B cell (primary cell): ENCODE data around the gene MBNL3. TPM values are rescaled to one million over a fixed set of nuclear protein-coding genes. Genes with fewer than 3 reads are reported as not detected.

Experiments used
- ATAC-seq: fragments of 200-7000 bp; cut with Tn5 transposase; one replicate; pipeline ENCODE4 v1.10.0; 2021; ENCODE audit warnings: low read depth, mild to moderate bottlenecking, moderate number of reproducible peaks, moderate library complexity
- CTCF ChIA-PET: fragments of 350-600 bp; sonication (Branson Sonifier 250); formaldehyde crosslinking; loops from one replicate; lab custom pipeline; 2021; ENCODE audit warnings: antibody characterized with exemption, inconsistent platforms; lab: Charles Lee
- POLR2A ChIA-PET: fragments of 350-600 bp; sonication (Branson Sonifier 250); formaldehyde crosslinking; loops from one replicate; lab custom pipeline; 2021; ENCODE audit warnings: antibody characterized with exemption; lab: Charles Lee
- DNase-seq: peaks from one replicate; pipeline ENCODE4 v3.0.0; 2013
- H2AFZ ChIP-seq: 2 replicates; pipeline ENCODE4 v1.6.1; 2012; ENCODE audit warnings: mild to moderate bottlenecking, low read depth, low read length; ENCODE audit not compliant: insufficient read depth, poor library complexity, severe bottlenecking
- H3K27ac ChIP-seq, 2 donors: 1 replicate in 1 of 2; 2 replicates in 1 of 2; pipeline ENCODE4 v1.5.1; 2012 to 2013; ENCODE audit warnings: low read length in 2 of 2, mild to moderate bottlenecking in 2 of 2, moderate library complexity in 1 of 2
- H3K27me3 ChIP-seq, 4 experiments: fragments of 200-600 bp in 1 of 4; sonication (generic) in 1 of 4; replicated peaks in 1 of 4; 1 replicate in 2 of 4; 2 replicates in 2 of 4; pipeline versions ENCODE4 v1.6.1 to v1.7.0; 2013 to 2016; ENCODE audit warnings: low read length in 3 of 4, mild to moderate bottlenecking in 2 of 4, mixed read lengths in 1 of 4, moderate library complexity in 1 of 4; ENCODE audit not compliant: insufficient read depth in 4 of 4, control insufficient read depth in 3 of 4; ENCODE audit errors: control extremely low read depth in 1 of 4
- H3K36me3 ChIP-seq, 2 experiments: replicated peaks in 1 of 2; 1 replicate in 1 of 2; 2 replicates in 1 of 2; pipeline versions ENCODE4 v1.6.1 to v1.7.1; 2013; ENCODE audit warnings: low read length in 1 of 2; ENCODE audit not compliant: insufficient read depth in 2 of 2, control insufficient read depth in 1 of 2; ENCODE audit errors: control extremely low read depth in 1 of 2, extremely low read depth in 1 of 2
- H3K4me1 ChIP-seq, 2 donors: fragments of 200-600 bp in 1 of 2; sonication (generic) in 1 of 2; 1 replicate in 1 of 2; 2 replicates in 1 of 2; pipeline versions ENCODE4 v1.5.1 to v1.6.1; 2013 to 2017; ENCODE audit warnings: low read length in 2 of 2; ENCODE audit not compliant: control insufficient read depth in 2 of 2, insufficient read depth in 2 of 2
- H3K4me2 ChIP-seq: replicated peaks from 2 replicates; pipeline ENCODE3; 2012; ENCODE audit warnings: mild to moderate bottlenecking, low read depth, low read length; ENCODE audit not compliant: poor library complexity, severe bottlenecking
- H3K4me3 ChIP-seq, 5 experiments: fragments of 200-600 bp in 1 of 5; sonication (generic) in 1 of 5; 1 replicate in 3 of 5; 2 replicates in 2 of 5; pipeline versions ENCODE4 v1.5.1 to v1.7.0; 2011 to 2016; ENCODE audit warnings: low read length in 4 of 5, mild to moderate bottlenecking in 4 of 5, low read depth in 2 of 5, control low read depth in 1 of 5, moderate library complexity in 1 of 5; ENCODE audit not compliant: insufficient read depth in 1 of 5; ENCODE audit errors: control extremely low read depth in 1 of 5, extremely low read depth in 1 of 5
- H3K79me2 ChIP-seq: fragments of 200-600 bp; sonication (generic); one replicate; pipeline ENCODE4 v1.6.0; 2016; ENCODE audit warnings: low read length; ENCODE audit not compliant: control insufficient read depth, insufficient read depth
- H3K9ac ChIP-seq: fragments of 200-600 bp; sonication (generic); 2 replicates; pipeline ENCODE4 v1.6.1; 2017; ENCODE audit warnings: mild to moderate bottlenecking, low read length, moderate library complexity
- H3K9me3 ChIP-seq, 3 donors: one replicate each; pipeline versions ENCODE4 v1.6.1 to v1.7.1; 2013; ENCODE audit warnings: low read length in 2 of 3; ENCODE audit not compliant: control insufficient read depth in 2 of 3, insufficient read depth in 1 of 3; ENCODE audit errors: control extremely low read depth in 1 of 3
- H4K20me1 ChIP-seq: 2 replicates; pipeline ENCODE4 v1.6.0; 2012; ENCODE audit warnings: mild to moderate bottlenecking, low read length; ENCODE audit not compliant: insufficient read depth, control insufficient read depth, poor library complexity, severe bottlenecking
- H3K27ac Mint-ChIP-seq: one replicate; pipeline ENCODE4 v1.8.0; 2021; ENCODE audit warnings: mixed read lengths
- H3K27me3 Mint-ChIP-seq: one replicate; pipeline ENCODE4 v1.8.0; 2021; ENCODE audit warnings: mixed read lengths
- H3K4me1 Mint-ChIP-seq: one replicate; pipeline ENCODE4 v1.8.0; 2021; ENCODE audit warnings: mixed read lengths
- H3K4me3 Mint-ChIP-seq: one replicate; pipeline ENCODE4 v1.8.0; 2021; ENCODE audit warnings: mixed read lengths
- H3K9me3 Mint-ChIP-seq: one replicate; pipeline ENCODE4 v1.8.0; 2022; ENCODE audit warnings: mixed read lengths; ENCODE audit not compliant: insufficient read depth
- EZH2 ChIP-seq: IDR thresholded peaks from 2 replicates; pipeline ENCODE4 v1.6.1; 2012; ENCODE audit warnings: borderline replicate concordance, low read depth, mild to moderate bottlenecking, moderate library complexity, low read length; ENCODE audit not compliant: insufficient read depth, poor library complexity, severe bottlenecking
- WGBS: methylation state at CpG from one replicate; pipeline ENCODE4 v1.1.5; 2013; ENCODE audit warnings: missing lambda C conversion rate; ENCODE audit not compliant: insufficient coverage; 5-methylcytosine and 5-hydroxymethylcytosine counted together
- intact Hi-C: fragments of 100-400 bp; cut with micrococcal nuclease; formaldehyde crosslinking; loops from one replicate; pipeline ENCODE4 v1.10.0; 2022
- polyA plus RNA-seq: library from polyadenylated mRNA; depleted of rRNA; stranded (reverse); fragments of >200 nt; gene quantifications from 2 replicates; pipeline ENCODE4 v1.2.3, GENCODE V29; 2012
- total RNA-seq, 2 donors: library from RNA; stranded (reverse); fragments of 120-200 nt in 1 of 2; gene quantifications; 1 replicate in 1 of 2; 2 replicates in 1 of 2; pipeline versions ENCODE4 v1.2.3 to v1.2.4, GENCODE V29; 2013 to 2022
- TF ChIP-seq, protein P1 (sequence below): fragments of 200-600 bp; IDR thresholded peaks from one replicate; pipeline ENCODE4 v1.8.0; 2022; ENCODE audit warnings: antibody characterized with exemption, mild to moderate bottlenecking

MBNL3 gene
- total and polyA plus RNA-seq, 2 donors (not counting 1 experiment from before 2014, with no cell fraction given): 16.6 to 63.1 TPM

DNA sequence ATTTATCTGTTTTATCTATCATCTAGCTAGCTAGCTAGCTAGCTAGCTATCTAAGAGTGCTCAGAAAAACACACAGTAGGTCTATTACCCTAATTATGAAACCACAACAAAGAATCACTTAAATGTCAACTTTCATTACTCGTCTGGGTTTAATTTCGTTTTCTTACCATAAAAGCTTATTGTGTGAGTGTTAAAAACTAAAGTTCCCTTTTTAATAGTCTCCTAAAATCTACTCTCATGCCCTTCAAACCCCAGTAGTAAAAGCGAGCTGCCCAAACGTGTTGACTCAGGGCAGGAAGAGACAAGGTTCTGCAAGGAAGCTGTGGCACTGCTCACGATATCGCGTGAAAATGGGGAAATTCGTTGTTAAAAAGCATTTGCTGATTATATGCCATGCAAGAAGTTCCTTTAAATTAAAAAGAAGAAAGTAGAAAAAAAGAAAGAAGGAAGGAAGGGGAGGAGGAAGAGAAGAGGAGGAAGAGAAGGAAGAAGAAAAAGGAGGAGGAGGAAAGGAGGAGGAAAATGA is 595 bp downstream of the MBNL3 start:
- no peaks in the 10 kb centered on the region for H3K9me3 Mint-ChIP-seq
- Histone ChIP-seq H3K27me3 (no peaks in the 10 kb centered on the region), H4K20me1 (no peaks in the 10 kb centered on the region), H3K4me3 (peak overlapping the region; percentile 61 to 76 (median 66)), H3K4me2 (peak overlapping the region; percentile 75), H3K9ac (peak overlapping the region; percentile 65), H3K27ac (peak overlapping the region; percentile 85 to 87), H2AFZ (peak overlapping the region; percentile 69), H3K36me3 (no peaks in the 10 kb centered on the region), H3K79me2 (peaks cover 31% of the 10 kb centered on the region), H3K9me3 (no peaks in the 10 kb centered on the region), H3K4me1 (peaks cover 59 to 60% of the 10 kb centered on the region in 2 donors)
- H3K27ac Mint-ChIP-seq: peak overlapping the region; percentile 95
- intact Hi-C loops: loop anchor here (10.0 kb wide), 1 partner anchor 53 kb away; no protein-coding TSS in a partner anchor
- H3K4me3 Mint-ChIP-seq: peak overlapping the region; percentile 94
- ChIA-PET POLR2A (no interaction called here), CTCF (interaction anchor here (0.6 to 1.3 kb wide), 4 partner anchors 25 to 634 kb away, joined by 3 to 6 read pairs (median 4); no protein-coding TSS in a partner anchor)
- DNase-seq: peak; percentile 66
- peaks cover 58% of the 10 kb centered on the region for H3K4me1 Mint-ChIP-seq
- ATAC-seq: peak; percentile 26
- WGBS: 0% methylated on average over 1 of the region's 8 CpGs
- H3K27me3 Mint-ChIP-seq: no peaks in the 10 kb centered on the region
- TF ChIP-seq EZH2: no peak
- TF ChIP-seq, protein P1, sequence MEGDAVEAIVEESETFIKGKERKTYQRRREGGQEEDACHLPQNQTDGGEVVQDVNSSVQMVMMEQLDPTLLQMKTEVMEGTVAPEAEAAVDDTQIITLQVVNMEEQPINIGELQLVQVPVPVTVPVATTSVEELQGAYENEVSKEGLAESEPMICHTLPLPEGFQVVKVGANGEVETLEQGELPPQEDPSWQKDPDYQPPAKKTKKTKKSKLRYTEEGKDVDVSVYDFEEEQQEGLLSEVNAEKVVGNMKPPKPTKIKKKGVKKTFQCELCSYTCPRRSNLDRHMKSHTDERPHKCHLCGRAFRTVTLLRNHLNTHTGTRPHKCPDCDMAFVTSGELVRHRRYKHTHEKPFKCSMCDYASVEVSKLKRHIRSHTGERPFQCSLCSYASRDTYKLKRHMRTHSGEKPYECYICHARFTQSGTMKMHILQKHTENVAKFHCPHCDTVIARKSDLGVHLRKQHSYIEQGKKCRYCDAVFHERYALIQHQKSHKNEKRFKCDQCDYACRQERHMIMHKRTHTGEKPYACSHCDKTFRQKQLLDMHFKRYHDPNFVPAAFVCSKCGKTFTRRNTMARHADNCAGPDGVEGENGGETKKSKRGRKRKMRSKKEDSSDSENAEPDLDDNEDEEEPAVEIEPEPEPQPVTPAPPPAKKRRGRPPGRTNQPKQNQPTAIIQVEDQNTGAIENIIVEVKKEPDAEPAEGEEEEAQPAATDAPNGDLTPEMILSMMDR: no peak

DNA sequence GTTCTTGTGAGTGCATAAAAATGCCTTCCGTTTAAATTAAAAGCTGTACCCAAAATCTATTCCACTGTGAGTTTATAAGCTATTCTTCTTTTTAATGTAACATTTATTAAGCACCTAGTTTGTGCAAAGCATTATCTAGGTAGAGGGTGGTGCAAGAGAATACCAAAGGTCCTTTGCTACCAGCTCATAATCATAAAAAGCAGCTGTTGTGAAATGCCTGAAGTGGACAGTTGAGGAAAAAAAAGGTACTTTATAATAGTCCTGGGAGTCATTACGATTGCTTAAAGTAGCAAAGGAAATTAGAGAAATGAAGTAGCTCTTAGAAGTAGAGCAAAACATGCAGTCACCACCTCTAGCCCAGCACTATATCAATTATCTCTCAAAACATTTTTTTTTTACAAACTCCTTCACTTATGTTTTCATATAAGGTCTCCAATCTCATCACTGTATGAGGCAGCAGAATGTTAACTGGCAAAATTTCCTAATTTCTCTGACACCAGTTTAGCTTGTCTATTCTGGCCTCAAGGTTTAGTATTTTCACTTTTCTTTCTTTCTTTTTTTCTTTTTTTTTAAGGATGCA is 2.1 kb downstream of the MBNL3 start:
- no peak for ATAC-seq
- peaks cover 46% of the 10 kb centered on the region for H3K79me2 ChIP-seq
- H3K4me3 Mint-ChIP-seq: peak overlapping the region; percentile 94
- no peaks in the 10 kb centered on the region for H3K27me3 ChIP-seq
- H3K27ac ChIP-seq: peak overlapping the region; percentile 28 to 87
- no CpG with 5 or more reads among the region's 2 CpGs for WGBS
- no peaks in the 10 kb centered on the region for H3K27me3 Mint-ChIP-seq
- peak overlapping the region in 2 of 5 experiments; percentile 12 to 70 for H3K4me3 ChIP-seq
- CTCF ChIA-PET: interaction anchor here (1.3 kb wide), 1 partner anchor 24 kb away, joined by 3 read pairs; no protein-coding TSS in a partner anchor
- no peak for DNase-seq
- peaks cover 70% of the 10 kb centered on the region for H3K4me1 Mint-ChIP-seq
- no peaks in the 10 kb centered on the region for H3K9me3 Mint-ChIP-seq
- peak overlapping the region; percentile 30 for H3K9ac ChIP-seq
- peak overlapping the region; percentile 81 for H3K27ac Mint-ChIP-seq
- peaks cover 70 to 73% of the 10 kb centered on the region in 2 donors for H3K4me1 ChIP-seq
- no peaks in the 10 kb centered on the region for H3K36me3 ChIP-seq
- H3K4me2 ChIP-seq: peak overlapping the region; percentile 75
- no peak for TF ChIP-seq EZH2
- TF ChIP-seq, protein P1: no peak
- no peak overlapping the region for H2AFZ ChIP-seq
- intact Hi-C loops: loop anchor here (10.0 kb wide), 1 partner anchor 52 kb away; no protein-coding TSS in a partner anchor
- POLR2A ChIA-PET: no interaction called here
- H4K20me1 ChIP-seq: no peaks in the 10 kb centered on the region
- no peaks in the 10 kb centered on the region for H3K9me3 ChIP-seq
